ENCODE results near the gene LRRC3.

LRRC3 gene

GRCh38 chr21:44484498-44485253 lies 29.4 kb downstream of the LRRC3 start:
- Histone ChIP-seq H3K9ac (ENCODE audit: low read length) (no peak overlapping the region), H4K20me1 (ENCODE audit: insufficient read depth, low read length) (no peaks in the 10 kb centered on the region), H3K27me3 (ENCODE audit: insufficient read depth, low read length) (0 out of 2 replicates have a peak, but pooled peaks cover 6% of the 10 kb centered on the region), H3F3A (ENCODE audit: insufficient read depth, low read length) (no peaks in the 10 kb centered on the region), H3K79me2 (ENCODE audit: insufficient read depth, low read length) (no peaks in the 10 kb centered on the region), H3K9me3 (ENCODE audit: low read length) (no peaks in the 10 kb centered on the region), H3K4me3 (ENCODE audit: low read depth, low read length, poor library complexity, severe bottlenecking) (no peak overlapping the region), H2AFZ (ENCODE audit: low read length) (no peak overlapping the region), H3K36me3 (ENCODE audit: insufficient read depth, low read length) (no peaks in the 10 kb centered on the region), H3K9me2 (ENCODE audit: low read depth, low read length) (no peaks in the 10 kb centered on the region), H3K4me2 (ENCODE audit: low read length) (no peak overlapping the region), H3K27ac (ENCODE audit: low read depth, low read length, poor library complexity, severe bottlenecking) (no peak overlapping the region), H3K4me1 (ENCODE audit: insufficient read depth, low read length, severe bottlenecking) (no peaks in the 10 kb centered on the region)
- no peak for TF ChIP-seq EZH2 (IDR thresholded peaks at IDR 0.05; ENCODE audit: borderline replicate concordance, low read length)
- TF ChIP-seq CTCF (IDR thresholded peaks at IDR 0.05; ENCODE audit: low read length), result no peak

GRCh38 chr21:44485254-44485793 lies 30.0 kb downstream of the LRRC3 start:
- no peaks in the 10 kb centered on the region for H4K20me1 ChIP-seq (ENCODE audit: insufficient read depth, low read length)
- TF ChIP-seq CTCF (IDR thresholded peaks at IDR 0.05; ENCODE audit: low read length) (no peak), EZH2 (IDR thresholded peaks at IDR 0.05; ENCODE audit: borderline replicate concordance, low read length) (no peak)
- H3K27me3 ChIP-seq (ENCODE audit: insufficient read depth, low read length), result 0 out of 2 replicates have a peak, but pooled peaks cover 6% of the 10 kb centered on the region
- no peak overlapping the region for H3K9ac ChIP-seq (ENCODE audit: low read length)
- no peak overlapping the region for H2AFZ ChIP-seq (ENCODE audit: low read length)
- H3K4me3 ChIP-seq (ENCODE audit: low read depth, low read length, poor library complexity, severe bottlenecking), result no peak overlapping the region
- H3K79me2 ChIP-seq (ENCODE audit: insufficient read depth, low read length), result no peaks in the 10 kb centered on the region
- no peaks in the 10 kb centered on the region for H3F3A ChIP-seq (ENCODE audit: insufficient read depth, low read length)
- H3K36me3 ChIP-seq (ENCODE audit: insufficient read depth, low read length), result no peaks in the 10 kb centered on the region
- no peaks in the 10 kb centered on the region for H3K9me3 ChIP-seq (ENCODE audit: low read length)
- H3K27ac ChIP-seq (ENCODE audit: low read depth, low read length, poor library complexity, severe bottlenecking), result no peak overlapping the region
- no peaks in the 10 kb centered on the region for H3K9me2 ChIP-seq (ENCODE audit: low read depth, low read length)
- no peaks in the 10 kb centered on the region for H3K4me1 ChIP-seq (ENCODE audit: insufficient read depth, low read length, severe bottlenecking)
- no peak overlapping the region for H3K4me2 ChIP-seq (ENCODE audit: low read length)

- no peak overlapping the region for H3K4me3 ChIP-seq (ENCODE audit: low read depth, low read length, poor library complexity, severe bottlenecking)
- no peaks in the 10 kb centered on the region for H3K9me3 ChIP-seq (ENCODE audit: low read length)
- no peaks in the 10 kb centered on the region for H3K79me2 ChIP-seq (ENCODE audit: insufficient read depth, low read length)
- H3K36me3 ChIP-seq (ENCODE audit: insufficient read depth, low read length), result no peaks in the 10 kb centered on the region
- no peak overlapping the region for H2AFZ ChIP-seq (ENCODE audit: low read length)
- H3K4me2 ChIP-seq (ENCODE audit: low read length), result no peak overlapping the region
- no peaks in the 10 kb centered on the region for H3K9me2 ChIP-seq (ENCODE audit: low read depth, low read length)
- H3K4me1 ChIP-seq (ENCODE audit: insufficient read depth, low read length, severe bottlenecking), result no peaks in the 10 kb centered on the region
- no peak overlapping the region for H3K27ac ChIP-seq (ENCODE audit: low read depth, low read length, poor library complexity, severe bottlenecking)
- no peaks in the 10 kb centered on the region for H3F3A ChIP-seq (ENCODE audit: insufficient read depth, low read length)
- 0 out of 2 replicates have a peak, but pooled peaks cover 6% of the 10 kb centered on the region for H3K27me3 ChIP-seq (ENCODE audit: insufficient read depth, low read length)
- no peaks in the 10 kb centered on the region for H4K20me1 ChIP-seq (ENCODE audit: insufficient read depth, low read length)
- H3K9ac ChIP-seq (ENCODE audit: low read length), result no peak overlapping the region
- TF ChIP-seq EZH2 (IDR thresholded peaks at IDR 0.05; ENCODE audit: borderline replicate concordance, low read length), result no peak
- no peak for TF ChIP-seq CTCF (IDR thresholded peaks at IDR 0.05; ENCODE audit: low read length)
Measured at GRCh38 chr21:44485796-44486195, 30.5 kb downstream of the LRRC3 start.
